Neural progenitor cell (in vitro differentiated cells): Measurements from ENCODE around the gene SSR2. TPM values are rescaled to one million over a fixed set of nuclear protein-coding genes. Genes with fewer than 3 reads are reported as not detected.

Experiments
- DNase-seq: peaks from one replicate; pipeline ENCODE4 v3.0.0-alpha.2; 2016; ENCODE audit warnings: low spot score
- H2AFZ ChIP-seq: fragments of 200-600 bp; sonication (generic); replicated peaks from 2 replicates; pipeline ENCODE4 v1.6.1; 2016; ENCODE audit warnings: antibody characterized with exemption
- H3F3A ChIP-seq: fragments of 200-600 bp; sonication (generic); 2 replicates; pipeline ENCODE4 v1.6.1; 2016; ENCODE audit warnings: antibody characterized with exemption, low read depth
- H3K27ac ChIP-seq: fragments of 200-600 bp; sonication (generic); 2 replicates; pipeline ENCODE4 v1.5.1; 2016; ENCODE audit warnings: mild to moderate bottlenecking
- H3K27me3 ChIP-seq: fragments of 200-600 bp; sonication (generic); 2 replicates; pipeline ENCODE4 v1.6.1; 2016; ENCODE audit warnings: mild to moderate bottlenecking, moderate library complexity
- H3K36me3 ChIP-seq: fragments of 200-600 bp; sonication (generic); 2 replicates; pipeline ENCODE4 v1.5.1; 2016
- H3K4me1 ChIP-seq: fragments of 200-600 bp; sonication (generic); 2 replicates; pipeline ENCODE4 v1.6.1; 2016; ENCODE audit warnings: mixed run types
- H3K4me2 ChIP-seq: fragments of 200-600 bp; sonication (generic); 2 replicates; pipeline ENCODE4 v1.6.1; 2016
- H3K4me3 ChIP-seq: fragments of 200-600 bp; sonication (generic); 2 replicates; pipeline ENCODE4 v1.5.1; 2016
- H3K79me2 ChIP-seq: fragments of 200-600 bp; sonication (generic); 2 replicates; pipeline ENCODE4 v1.6.1; 2016; ENCODE audit warnings: low read depth
- H3K9ac ChIP-seq: fragments of 200-600 bp; sonication (generic); 2 replicates; pipeline ENCODE4 v1.6.1; 2016
- H3K9me3 ChIP-seq: fragments of 200-600 bp; sonication (generic); 2 replicates; pipeline ENCODE4 v1.5.1; 2016; ENCODE audit warnings: low read depth
- H4K20me1 ChIP-seq: fragments of 200-600 bp; sonication (generic); 2 replicates; pipeline ENCODE4 v1.6.1; 2016; ENCODE audit warnings: low read depth
- H3K27ac Mint-ChIP-seq: 3 replicates; pipeline ENCODE4 v1.8.0; 2021; ENCODE audit warnings: mixed read lengths
- H3K27me3 Mint-ChIP-seq: 2 replicates; pipeline ENCODE4 v1.8.0; 2022; ENCODE audit warnings: low read depth, mild to moderate bottlenecking, inconsistent platforms, moderate library complexity, mixed read lengths; ENCODE audit not compliant: insufficient read depth
- H3K36me3 Mint-ChIP-seq: 3 replicates; pipeline ENCODE4 v1.8.0; 2021; ENCODE audit warnings: mixed read lengths
- H3K4me1 Mint-ChIP-seq: 3 replicates; pipeline ENCODE4 v1.8.0; 2021; ENCODE audit warnings: mixed read lengths
- H3K4me3 Mint-ChIP-seq: 3 replicates; pipeline ENCODE4 v1.8.0; 2021; ENCODE audit warnings: mild to moderate bottlenecking, moderate library complexity, mixed read lengths
- H3K9me3 Mint-ChIP-seq: 3 replicates; pipeline ENCODE4 v1.8.0; 2020; ENCODE audit warnings: mixed read lengths
- CTCF ChIP-seq: fragments of 200-600 bp; sonication (generic); IDR thresholded peaks from 2 replicates; pipeline ENCODE4 v1.5.1; 2017; ENCODE audit warnings: antibody characterized with exemption, mild to moderate bottlenecking
- EZH2 ChIP-seq: fragments of 200-600 bp; sonication (generic); IDR thresholded peaks from 2 replicates; pipeline ENCODE4 v1.6.1; 2017; ENCODE audit warnings: antibody characterized with exemption, mild to moderate bottlenecking, moderate library complexity
- EZH2phosphoT487 ChIP-seq: fragments of 200-600 bp; sonication (generic); IDR thresholded peaks from 2 replicates; pipeline ENCODE4 v1.6.1; 2017; ENCODE audit warnings: antibody characterized with exemption
- total RNA-seq: library from RNA; depleted of rRNA; stranded (reverse); fragments of >200 nt; gene quantifications from 2 replicates; pipeline ENCODE4 v1.2.3, GENCODE V29; 2015; ENCODE audit warnings: low replicate concordance

The SSR2 gene
- total RNA-seq, 1 donor from 2014 or later: 293 TPM

GRCh38 chr1:156001021-156001661 is 19.6 kb downstream of the SSR2 start:
- no peaks in the 10 kb centered on the region for H3K36me3 ChIP-seq
- Mint-ChIP-seq H3K9me3 (no peaks in the 10 kb centered on the region), H3K4me1 (peaks cover 9% of the 10 kb centered on the region), H3K4me3 (no peak overlapping the region), H3K27me3 (peaks cover 4% of the 10 kb centered on the region), H3K36me3 (no peaks in the 10 kb centered on the region), H3K27ac (no peak overlapping the region)
- H3K4me3 ChIP-seq: no peak overlapping the region
- peaks cover 6% of the 10 kb centered on the region for H3F3A ChIP-seq
- no peak for TF ChIP-seq CTCF
- TF ChIP-seq EZH2phosphoT487: no peak
- TF ChIP-seq EZH2: no peak
- H3K9me3 ChIP-seq: no peaks in the 10 kb centered on the region
- no peak for DNase-seq
- no peak overlapping the region for H3K27ac ChIP-seq
- H3K79me2 ChIP-seq: no peaks in the 10 kb centered on the region
- no peak overlapping the region for H3K4me2 ChIP-seq
- H4K20me1 ChIP-seq: no peaks in the 10 kb centered on the region
- no peak overlapping the region for H3K9ac ChIP-seq
- no peak overlapping the region for H2AFZ ChIP-seq
- H3K4me1 ChIP-seq: peaks cover 11% of the 10 kb centered on the region
- no peaks in the 10 kb centered on the region for H3K27me3 ChIP-seq

GRCh38 chr1:155999964-156000363 is 20.8 kb downstream of the SSR2 start:
- Histone ChIP-seq H3K27ac (no peak overlapping the region), H3K79me2 (no peaks in the 10 kb centered on the region), H3K4me3 (no peak overlapping the region), H4K20me1 (no peaks in the 10 kb centered on the region), H3K36me3 (no peaks in the 10 kb centered on the region), H3K9me3 (no peaks in the 10 kb centered on the region), H3K4me1 (peaks cover 11% of the 10 kb centered on the region), H3K27me3 (no peaks in the 10 kb centered on the region), H3F3A (peaks cover under 1% of the 10 kb centered on the region), H3K9ac (no peak overlapping the region), H3K4me2 (no peak overlapping the region), H2AFZ (no peak overlapping the region)
- TF ChIP-seq CTCF (no peak), EZH2 (no peak), EZH2phosphoT487 (no peak)
- H3K4me1 Mint-ChIP-seq: peaks cover 15% of the 10 kb centered on the region
- no peaks in the 10 kb centered on the region for H3K36me3 Mint-ChIP-seq
- H3K9me3 Mint-ChIP-seq: no peaks in the 10 kb centered on the region
- DNase-seq: no peak
- no peak overlapping the region for H3K27ac Mint-ChIP-seq
- no peak overlapping the region for H3K4me3 Mint-ChIP-seq
- peaks cover 4% of the 10 kb centered on the region for H3K27me3 Mint-ChIP-seq

DNA sequence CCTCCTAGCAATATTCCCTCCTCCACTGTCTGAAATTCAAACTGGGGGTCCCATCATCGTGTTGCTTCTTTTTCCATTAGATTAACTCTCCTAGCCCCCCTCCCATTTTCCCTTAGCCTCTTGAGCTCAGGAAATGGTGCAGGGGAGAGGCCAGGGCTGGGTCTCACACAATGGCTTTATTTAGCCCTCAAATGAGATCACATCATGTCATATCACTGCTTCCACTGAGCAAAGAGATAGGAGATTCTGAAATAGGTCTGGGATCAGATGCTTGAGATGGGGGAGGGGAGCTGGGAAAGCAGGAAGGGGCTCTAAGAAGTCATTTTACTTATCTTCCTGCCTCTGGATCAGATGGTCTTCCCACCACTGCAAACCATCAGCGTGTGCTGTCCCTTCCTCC is 24.6 kb downstream of the SSR2 start:
- no peak overlapping the region for H3K4me3 ChIP-seq
- no peak overlapping the region for H3K4me2 ChIP-seq
- no peak for TF ChIP-seq EZH2phosphoT487
- Mint-ChIP-seq H3K4me1 (peaks cover 11% of the 10 kb centered on the region), H3K27me3 (peaks cover 3% of the 10 kb centered on the region), H3K27ac (peak overlapping the region; percentile 5), H3K9me3 (no peaks in the 10 kb centered on the region), H3K36me3 (no peaks in the 10 kb centered on the region), H3K4me3 (no peak overlapping the region)
- no peak overlapping the region for H3K27ac ChIP-seq
- no peaks in the 10 kb centered on the region for H3K79me2 ChIP-seq
- peak overlapping the region; percentile 74 for H2AFZ ChIP-seq
- no peaks in the 10 kb centered on the region for H3K27me3 ChIP-seq
- H3K4me1 ChIP-seq: peaks cover 4% of the 10 kb centered on the region
- no peak for DNase-seq
- no peak overlapping the region for H3K9ac ChIP-seq
- no peaks in the 10 kb centered on the region for H4K20me1 ChIP-seq
- H3K36me3 ChIP-seq: no peaks in the 10 kb centered on the region
- H3F3A ChIP-seq: no peaks in the 10 kb centered on the region
- H3K9me3 ChIP-seq: no peaks in the 10 kb centered on the region

DNA sequence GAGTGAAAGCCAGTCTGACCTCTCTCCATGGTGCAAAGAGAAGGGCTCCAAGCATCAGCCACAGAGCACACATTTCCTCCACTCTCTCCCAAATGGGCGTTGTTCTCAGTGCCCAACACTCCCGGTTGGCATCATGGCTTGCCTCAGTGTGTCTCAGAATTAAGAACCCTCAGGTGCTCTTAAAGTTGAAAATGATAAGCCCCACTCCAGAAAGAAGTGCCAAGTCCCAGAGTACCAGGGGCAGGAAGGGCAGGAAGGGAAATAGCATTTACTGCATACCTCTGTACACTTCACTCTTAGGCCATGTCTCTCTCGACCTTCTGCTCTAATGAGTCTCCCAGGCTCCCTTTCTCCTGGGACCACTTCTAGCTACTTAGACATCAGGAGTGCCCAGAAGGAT is 27.2 kb downstream of the SSR2 start:
- Histone ChIP-seq H4K20me1 (no peaks in the 10 kb centered on the region), H2AFZ (no peak overlapping the region), H3F3A (no peaks in the 10 kb centered on the region), H3K27ac (no peak overlapping the region), H3K36me3 (no peaks in the 10 kb centered on the region), H3K4me2 (no peak overlapping the region), H3K9ac (no peak overlapping the region), H3K79me2 (no peaks in the 10 kb centered on the region), H3K4me3 (no peak overlapping the region), H3K9me3 (no peaks in the 10 kb centered on the region), H3K27me3 (no peaks in the 10 kb centered on the region), H3K4me1 (peaks cover 4% of the 10 kb centered on the region)
- H3K9me3 Mint-ChIP-seq: no peaks in the 10 kb centered on the region
- H3K4me3 Mint-ChIP-seq: peak overlapping the region; percentile 21
- peak overlapping the region; percentile 30 for H3K27ac Mint-ChIP-seq
- no peak for DNase-seq
- no peaks in the 10 kb centered on the region for H3K36me3 Mint-ChIP-seq
- TF ChIP-seq EZH2phosphoT487 (no peak), CTCF (no peak), EZH2 (no peak)
- H3K27me3 Mint-ChIP-seq: peaks cover 3% of the 10 kb centered on the region
- H3K4me1 Mint-ChIP-seq: peaks cover 15% of the 10 kb centered on the region
